ENCODE measurements around the gene PROZ.

DNA sequence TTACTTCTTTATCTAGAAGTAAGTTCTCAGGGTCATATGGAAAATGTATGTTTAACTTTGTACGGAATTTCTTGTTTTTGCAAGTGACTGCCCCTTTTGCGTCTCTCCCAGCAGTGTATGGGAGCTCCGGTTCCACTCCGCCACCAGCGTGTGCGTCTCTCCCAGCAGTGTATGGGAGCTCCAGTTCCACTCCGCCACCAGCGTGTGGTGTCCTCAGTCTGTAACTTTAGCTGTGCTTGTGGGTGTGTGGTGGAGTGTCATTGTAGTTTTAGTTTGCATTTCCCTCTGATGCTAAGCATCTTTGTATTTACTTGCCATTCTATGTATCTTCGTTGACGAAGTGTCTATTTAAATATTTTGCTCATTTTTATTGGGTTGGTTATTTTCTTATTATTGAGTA lies 53.3 kb downstream of the PROZ start:
- TF ChIP-seq POLR2A (IDR thresholded peaks at IDR 0.05), result no peak
- TF ChIP-seq, protein P1, sequence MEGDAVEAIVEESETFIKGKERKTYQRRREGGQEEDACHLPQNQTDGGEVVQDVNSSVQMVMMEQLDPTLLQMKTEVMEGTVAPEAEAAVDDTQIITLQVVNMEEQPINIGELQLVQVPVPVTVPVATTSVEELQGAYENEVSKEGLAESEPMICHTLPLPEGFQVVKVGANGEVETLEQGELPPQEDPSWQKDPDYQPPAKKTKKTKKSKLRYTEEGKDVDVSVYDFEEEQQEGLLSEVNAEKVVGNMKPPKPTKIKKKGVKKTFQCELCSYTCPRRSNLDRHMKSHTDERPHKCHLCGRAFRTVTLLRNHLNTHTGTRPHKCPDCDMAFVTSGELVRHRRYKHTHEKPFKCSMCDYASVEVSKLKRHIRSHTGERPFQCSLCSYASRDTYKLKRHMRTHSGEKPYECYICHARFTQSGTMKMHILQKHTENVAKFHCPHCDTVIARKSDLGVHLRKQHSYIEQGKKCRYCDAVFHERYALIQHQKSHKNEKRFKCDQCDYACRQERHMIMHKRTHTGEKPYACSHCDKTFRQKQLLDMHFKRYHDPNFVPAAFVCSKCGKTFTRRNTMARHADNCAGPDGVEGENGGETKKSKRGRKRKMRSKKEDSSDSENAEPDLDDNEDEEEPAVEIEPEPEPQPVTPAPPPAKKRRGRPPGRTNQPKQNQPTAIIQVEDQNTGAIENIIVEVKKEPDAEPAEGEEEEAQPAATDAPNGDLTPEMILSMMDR (IDR thresholded peaks at IDR 0.05), result no peak
